Testis (tissue), 3 donors: ENCODE measurements around the gene CDC42SE2. TPM values are rescaled to one million over a fixed set of nuclear protein-coding genes. Genes with fewer than 3 reads are reported as not detected.
"Not testable (repeated sequence)": the region's sequence is repeated elsewhere in the genome, so short reads cannot be mapped to it uniquely, and the experiment has no call there.

ENCODE experiments used
- DNase-seq: peaks from one replicate; pipeline ENCODE4 v3.0.0-alpha.2; 2019
- H3K27ac ChIP-seq, 2 donors: fragments of 200-600 bp; sonication (generic); one replicate each; pipeline ENCODE4 v1.5.1; 2019
- H3K27me3 ChIP-seq: fragments of 200-600 bp; sonication (generic); one replicate; pipeline ENCODE4 v1.5.1; 2019
- H3K36me3 ChIP-seq: fragments of 200-600 bp; sonication (generic); one replicate; pipeline ENCODE4 v1.5.1; 2017; ENCODE audit warnings: low read depth; ENCODE audit errors: missing control alignments
- H3K4me1 ChIP-seq: fragments of 200-600 bp; sonication (generic); one replicate; pipeline ENCODE4 v1.5.1; 2019
- H3K4me3 ChIP-seq, 2 donors: fragments of 200-600 bp; sonication (generic); one replicate each; pipeline ENCODE4 v1.5.1; 2017 to 2019
- H3K9me3 ChIP-seq: fragments of 200-600 bp; sonication (generic); one replicate; pipeline ENCODE4 v1.5.1; 2017
- CTCF ChIP-seq, 3 experiments: fragments of 450-650 bp in 2 of 3; fragments of 200-600 bp in 1 of 3; sonication (generic) in 1 of 3; IDR thresholded peaks; one replicate each; pipeline ENCODE4 v1.5.1; 2016 to 2019; ENCODE audit warnings: antibody characterized with exemption in 3 of 3, mild to moderate bottlenecking in 2 of 3, moderate library complexity in 1 of 3
- POLR2A ChIP-seq: fragments of 450-650 bp; IDR thresholded peaks from one replicate; pipeline ENCODE4 v1.6.1; 2017; ENCODE audit warnings: antibody characterized with exemption, mild to moderate bottlenecking, moderate library complexity
- WGBS, 2 donors: methylation state at CpG; one replicate each; pipeline ENCODE4 v1.1.5; 2018; 5-methylcytosine and 5-hydroxymethylcytosine counted together
- intact Hi-C: fragments of 100-400 bp; cut with DNase I; formaldehyde crosslinking; loops from one replicate; pipeline ENCODE4 v1.15.1; 2023; ENCODE audit warnings: low total_unique reads
- polyA plus RNA-seq: library from polyadenylated mRNA; stranded (reverse); fragments of 350-450 nt; fragmentation: Illumina TruSeq; extraction: RNeasy Lipid Tissue Mini Kit (QIAGEN cat#74804); gene quantifications from one replicate; pipeline ENCODE4 v1.2.3, GENCODE V29; 2014; ENCODE audit warnings: low read depth, low replicate concordance; ENCODE audit not compliant: insufficient read depth
- total RNA-seq, 2 donors: library from RNA; depleted of rRNA; stranded (reverse); fragments of >200 nt; gene quantifications; one replicate each; pipeline ENCODE4 v1.2.3, GENCODE V29; 2016

CDC42SE2 gene
- total and polyA plus RNA-seq, 3 donors from 2014 or later = 57.6 to 72.8 (median 67.1) TPM

GRCh38 chr5:131245948-131246347 lies 17.9 kb upstream of the CDC42SE2 start:
- Histone ChIP-seq H3K36me3 (no peaks in the 10 kb centered on the region), H3K4me1 (peaks cover 5% of the 10 kb centered on the region), H3K27me3 (no peaks in the 10 kb centered on the region), H3K27ac (peak overlapping the region; percentile 27 to 59), H3K9me3 (no peaks in the 10 kb centered on the region), H3K4me3 (no peak overlapping the region)
- no peak for TF ChIP-seq POLR2A
- TF ChIP-seq CTCF (IDR thresholded peaks at IDR 0.05) = no peak
- intact Hi-C loops = no loop called here
- WGBS, 2 donors = 78 to 84% methylated on average over 2 of the region's 2 CpGs
- DNase-seq = no peak

- H3K27ac ChIP-seq = no peak overlapping the region
- peaks cover 5% of the 10 kb centered on the region for H3K4me1 ChIP-seq
- H3K27me3 ChIP-seq = no peaks in the 10 kb centered on the region
- no peaks in the 10 kb centered on the region for H3K9me3 ChIP-seq
- 92 to 96% methylated on average over 4 of the region's 4 CpGs for WGBS, 2 donors
- H3K4me3 ChIP-seq = no peak overlapping the region
- TF ChIP-seq POLR2A (no peak), CTCF (IDR thresholded peaks at IDR 0.05) (no peak)
- no peak for DNase-seq
- no peaks in the 10 kb centered on the region for H3K36me3 ChIP-seq
- intact Hi-C loops = no loop called here
These were observed 17.3 kb upstream of the CDC42SE2 start for GRCh38 chr5:131246504-131246903.

- TF ChIP-seq POLR2A (no peak), CTCF (IDR thresholded peaks at IDR 0.05) (no peak)
- no peak overlapping the region for H3K27ac ChIP-seq
- H3K4me1 ChIP-seq = no peaks in the 10 kb centered on the region
- H3K9me3 ChIP-seq = no peaks in the 10 kb centered on the region
- no peaks in the 10 kb centered on the region for H3K36me3 ChIP-seq
- intact Hi-C loops = no loop called here
- no peak overlapping the region for H3K4me3 ChIP-seq
- H3K27me3 ChIP-seq = no peaks in the 10 kb centered on the region
- DNase-seq = no peak
- WGBS, 2 donors = 64 to 68% methylated on average over 3 of the region's 3 CpGs
These were observed 12.9 kb upstream of the CDC42SE2 start for GRCh38 chr5:131250751-131251475.

GRCh38 chr5:131252824-131253171 lies 11.1 kb upstream of the CDC42SE2 start:
- H3K4me3 ChIP-seq = no peak overlapping the region
- no peaks in the 10 kb centered on the region for H3K27me3 ChIP-seq
- no peaks in the 10 kb centered on the region for H3K36me3 ChIP-seq
- WGBS, 2 donors = 62 to 65% methylated on average over 6 of the region's 6 CpGs
- peak; percentile 55 for DNase-seq
- intact Hi-C loops = no loop called here
- no peaks in the 10 kb centered on the region for H3K4me1 ChIP-seq
- no peak for TF ChIP-seq CTCF (IDR thresholded peaks at IDR 0.05)
- no peak for TF ChIP-seq POLR2A
- no peak overlapping the region for H3K27ac ChIP-seq
- H3K9me3 ChIP-seq = no peaks in the 10 kb centered on the region

- H3K27ac ChIP-seq, H3K27me3 ChIP-seq, H3K4me1 ChIP-seq, DNase-seq, H3K36me3 ChIP-seq, intact Hi-C loops, H3K4me3 ChIP-seq, H3K9me3 ChIP-seq: not testable (repeated sequence)
- 91 to 95% methylated on average over 10 of the region's 10 CpGs for WGBS, 2 donors
These were observed 9.8 kb upstream of the CDC42SE2 start for GRCh38 chr5:131254025-131254424.
